ENCODE measurements around the gene CCDC47. TPM values are rescaled to one million over a fixed set of nuclear protein-coding genes. Genes with fewer than 3 reads are reported as not detected.
A peak's percentile ranks its signal among the peaks of the same experiment; 100 is the strongest.

CCDC47 gene
- total RNA-seq, 2 experiments from 2014 or later: 47.0 to 54.8 TPM

DNA sequence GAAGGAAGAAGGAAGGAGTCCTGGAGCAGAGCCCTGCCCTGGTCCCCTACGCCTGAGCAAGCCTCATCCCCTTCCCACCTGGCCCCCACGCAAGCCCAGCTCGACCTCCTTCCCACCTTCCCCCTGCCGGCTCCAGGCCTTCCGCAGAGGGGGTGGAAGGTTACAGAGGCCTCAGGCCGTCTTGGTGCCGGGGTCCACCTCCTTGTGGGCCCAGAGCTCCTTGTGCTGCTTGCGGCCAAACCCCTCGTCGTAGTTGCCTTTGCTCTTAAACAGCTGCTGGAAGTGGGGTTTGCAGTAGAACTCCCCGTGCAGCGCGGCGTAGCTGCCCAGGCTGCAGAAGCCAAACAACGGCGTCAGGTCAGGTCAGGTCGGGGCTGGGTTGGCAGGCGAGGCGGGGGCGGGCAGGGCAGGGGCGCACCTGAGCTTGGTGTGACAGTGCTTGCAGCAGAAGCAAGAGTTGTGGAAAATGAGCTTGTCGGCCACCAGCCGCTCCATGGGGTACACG lies 75.0 kb downstream of the CCDC47 start:
- H3K27ac Mint-ChIP-seq: peak overlapping the region; percentile 99
- H3K36me3 Mint-ChIP-seq: peaks cover 37% of the 10 kb centered on the region
- H3K4me3 Mint-ChIP-seq: peak overlapping the region; percentile 98
- DNase-seq: peak; percentile 64
- peaks cover 47% of the 10 kb centered on the region for H3K4me1 Mint-ChIP-seq
- no peaks in the 10 kb centered on the region for H3K27me3 Mint-ChIP-seq
- no peaks in the 10 kb centered on the region for H3K9me3 Mint-ChIP-seq
- ATAC-seq (ENCODE audit: low read depth): no peak
- POLR2A ChIA-PET: interaction anchor here (0.7 to 4.4 kb wide), 26 partner anchors 10 to 809 kb away, joined by 3 to 100 read pairs (median 5); partner anchors contain the start of genes CCDC47, CEP95, DDX42 and DDX5

DNA sequence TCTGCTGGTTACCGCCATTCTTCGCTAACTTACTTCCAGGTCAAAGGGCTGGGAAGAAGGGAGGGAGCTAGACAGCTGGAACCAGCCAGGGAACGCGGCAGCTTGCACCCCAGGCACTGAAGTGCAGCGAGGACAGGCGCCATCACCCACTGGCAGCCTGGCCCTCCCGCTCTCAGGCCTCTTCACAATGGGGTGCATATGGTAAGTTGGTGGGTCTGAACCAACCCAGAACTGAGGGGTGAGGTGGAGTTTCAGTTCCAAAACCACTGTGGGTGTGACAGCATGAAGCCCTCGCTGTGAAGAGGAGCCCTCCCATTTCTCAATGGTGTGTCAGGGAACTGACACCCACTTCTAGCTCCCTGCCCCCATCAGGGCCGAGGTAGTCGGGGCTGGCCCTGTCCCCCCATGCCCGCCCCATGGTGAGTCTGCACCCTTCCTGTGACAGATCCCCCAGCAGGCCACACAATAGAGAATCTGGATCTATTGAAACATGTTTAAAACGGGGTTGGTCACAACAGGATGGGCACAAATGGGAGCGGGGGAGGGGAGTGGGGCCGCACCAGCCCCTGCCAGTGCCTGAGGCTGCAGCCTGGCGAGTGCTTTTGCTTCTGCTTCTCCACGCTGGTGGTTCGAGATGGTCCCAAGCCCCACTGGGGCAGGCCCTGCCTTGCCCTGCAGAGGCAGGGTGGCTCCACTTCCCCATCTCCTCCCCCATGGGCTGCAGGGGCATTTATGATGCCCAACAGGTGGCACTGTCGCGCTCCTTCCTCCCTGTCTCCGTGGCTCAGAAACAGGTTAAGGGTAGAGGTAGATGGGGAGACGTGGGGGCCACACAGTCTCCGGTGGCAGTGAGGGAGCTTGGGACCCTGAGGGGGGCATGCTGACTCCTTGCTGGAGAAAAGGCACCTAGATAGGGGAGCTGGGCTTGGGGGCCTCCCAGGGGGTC lies 75.8 kb downstream of the CCDC47 start:
- Mint-ChIP-seq H3K9me3 (no peaks in the 10 kb centered on the region), H3K4me1 (peaks cover 42% of the 10 kb centered on the region)

GRCh38 chr17:63696381-63696961 lies 76.9 kb downstream of the CCDC47 start:
- ATAC-seq (ENCODE audit: low read depth) (peak; percentile 3), DNase-seq (peak; percentile 59)
- H3K27me3 Mint-ChIP-seq: no peaks in the 10 kb centered on the region
- peak overlapping the region; percentile 99 for H3K27ac Mint-ChIP-seq
- no peaks in the 10 kb centered on the region for H3K9me3 Mint-ChIP-seq
- POLR2A ChIA-PET: interaction anchor here (0.5 to 4.4 kb wide), 19 partner anchors 9 to 144 kb away, joined by 3 to 100 read pairs (median 5); partner anchors contain the start of genes CCDC47, DDX42, MAP3K3 and STRADA
- H3K36me3 Mint-ChIP-seq: peaks cover 29% of the 10 kb centered on the region
- H3K4me1 Mint-ChIP-seq: peaks cover 33% of the 10 kb centered on the region
- H3K4me3 Mint-ChIP-seq: peak overlapping the region; percentile 98

More for the DNA sequence above, 75.8 kb downstream of the CCDC47 start:
- DNase-seq (peak; percentile 85), ATAC-seq (ENCODE audit: low read depth) (peak; percentile 35)
- Mint-ChIP-seq H3K27me3 (no peaks in the 10 kb centered on the region), H3K27ac (peak overlapping the region; percentile 99), H3K4me3 (peak overlapping the region; percentile 98), H3K36me3 (peaks cover 33% of the 10 kb centered on the region)
- POLR2A ChIA-PET: interaction anchor here (0.5 to 4.4 kb wide), 36 partner anchors 10 to 809 kb away, joined by 3 to 100 read pairs (median 5); partner anchors contain the start of genes CCDC47, CEP95, DDX42 and DDX5

DNA sequence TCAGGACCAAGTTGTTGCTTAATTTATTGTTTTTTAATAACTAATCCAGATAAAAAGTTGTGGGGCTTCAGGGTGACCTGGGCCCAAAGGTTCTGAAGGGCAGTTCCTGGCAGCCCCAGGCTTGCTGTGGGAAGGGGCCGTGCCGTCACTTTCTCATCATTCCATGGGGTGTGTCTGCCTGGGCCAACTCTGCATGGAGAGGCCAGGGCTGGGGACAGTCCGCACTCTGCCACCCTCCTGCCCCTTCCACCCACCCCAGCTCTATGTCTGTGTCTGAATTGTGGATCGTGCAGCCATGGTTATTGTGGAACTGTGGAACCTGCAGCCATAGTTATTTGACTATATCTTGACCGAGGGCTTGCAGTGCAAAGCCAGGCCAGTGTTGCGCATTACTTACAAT lies 77.5 kb downstream of the CCDC47 start:
- Mint-ChIP-seq H3K27me3 (no peaks in the 10 kb centered on the region), H3K4me1 (peaks cover 29% of the 10 kb centered on the region), H3K9me3 (no peaks in the 10 kb centered on the region), H3K4me3 (peak overlapping the region; percentile 98), H3K27ac (peak overlapping the region; percentile 99), H3K36me3 (peaks cover 30% of the 10 kb centered on the region)
- ATAC-seq (ENCODE audit: low read depth) (no peak), DNase-seq (no peak)
- POLR2A ChIA-PET: interaction anchor here (1.1 to 4.4 kb wide), 13 partner anchors 8 to 152 kb away, joined by 3 to 64 read pairs (median 8); partner anchors contain the start of genes CCDC47, DDX42 and MAP3K3

Other genes starting within 250 kb of the CCDC47 start
- 100 to 1,000 TPM; 113 TPM for gene DCAF7, start 223.1 kb downstream of the CCDC47 start, total RNA-seq
- gene TACO1, start 172.7 kb downstream of the CCDC47 start, total RNA-seq: 10 to 100 TPM; 19.3 to 24.8 TPM
- 10 to 100 TPM; 49.0 to 51.2 TPM for gene MAP3K3, start 151.2 kb downstream of the CCDC47 start, total RNA-seq
- gene LIMD2, start 73.5 kb downstream of the CCDC47 start, total RNA-seq: 100 to 1,000 TPM; 452 to 453 TPM
- 10 to 100 TPM; 54.0 to 61.4 TPM for gene STRADA, start 31.8 kb downstream of the CCDC47 start, total RNA-seq
- gene DDX42, start 573 bp upstream of the CCDC47 start, total RNA-seq: 100 to 1,000 TPM; 126 to 143 TPM
- 100 to 1,000 TPM; 132 to 135 TPM for gene PSMC5, start 53.8 kb upstream of the CCDC47 start, total RNA-seq
- 10 to 100 TPM; 56.7 to 58.6 TPM for gene FTSJ3, start 54.1 kb upstream of the CCDC47 start, total RNA-seq
- 100 to 1,000 TPM; 129 to 138 TPM for gene SMARCD2, start 69.1 kb upstream of the CCDC47 start, total RNA-seq
- gene CSH2, start 100.1 kb upstream of the CCDC47 start, total RNA-seq: not detected
- gene GH2, start 108.3 kb upstream of the CCDC47 start, total RNA-seq: not detected
- not detected for gene CSH1, start 123.0 kb upstream of the CCDC47 start, total RNA-seq
- not detected for gene CSHL1, start 137.7 kb upstream of the CCDC47 start, total RNA-seq
- gene GH1, start 145.2 kb upstream of the CCDC47 start, total RNA-seq: not detected
- gene CD79B, start 158.7 kb upstream of the CCDC47 start, total RNA-seq: 10 to 100 TPM; 17.0 to 19.6 TPM
- gene SCN4A, start 199.3 kb upstream of the CCDC47 start, total RNA-seq: not detected
- gene PRR29, start 224.8 kb upstream of the CCDC47 start, total RNA-seq: 1 to 10 TPM in 1 of 2 experiments, under 1 TPM in 1; 1.00 to 1.4 TPM
- 10 to 100 TPM; 59.0 to 61.7 TPM for gene ICAM2, start 247.0 kb upstream of the CCDC47 start, total RNA-seq